Measurements from ENCODE around the gene C7orf25. TPM values are rescaled to one million over a fixed set of nuclear protein-coding genes. Genes with fewer than 3 reads are reported as not detected.

The C7orf25 gene
- total and polyA plus RNA-seq, 2 donors (not counting 1 experiment from before 2014, with no cell fraction given), result 8.5 to 8.8 TPM

DNA sequence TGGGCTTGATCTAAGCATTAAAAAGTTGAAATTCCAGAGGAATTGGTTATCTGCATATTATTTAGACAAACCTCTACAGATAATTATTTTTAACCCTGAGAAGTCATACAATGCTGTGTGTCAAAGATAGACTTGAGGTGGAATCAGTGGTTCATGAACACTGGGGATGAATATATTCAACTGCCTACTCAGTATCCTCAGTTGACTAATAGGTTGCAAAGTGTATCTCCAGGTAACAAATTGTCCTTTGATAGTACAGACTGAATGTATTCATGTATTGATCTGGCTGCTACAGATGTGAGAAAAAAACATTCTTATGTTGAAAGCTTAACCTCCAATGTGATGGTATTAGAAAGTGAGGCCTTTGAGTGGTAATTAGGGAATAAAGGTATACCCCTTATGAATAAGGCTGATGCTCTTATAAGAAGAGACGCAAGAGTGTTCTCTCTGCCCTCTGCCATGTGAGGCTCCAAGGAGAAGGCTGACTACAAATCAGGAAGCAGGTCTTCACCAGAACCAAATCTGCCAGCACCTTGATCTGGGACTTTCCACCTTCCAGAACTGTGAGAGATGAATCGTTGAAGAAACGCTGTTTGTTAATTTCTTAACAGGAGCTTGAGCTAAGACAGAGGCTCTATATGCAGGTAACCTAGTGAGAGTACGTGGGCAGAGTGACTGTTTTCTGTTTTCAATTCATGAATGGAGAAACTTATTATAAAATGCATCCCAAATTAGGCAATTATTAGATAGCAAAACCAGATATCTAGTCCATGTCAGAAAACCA, 27.8 kb upstream of the C7orf25 start:
- Histone ChIP-seq H3K9me3 (ENCODE audit: control insufficient read depth, insufficient read depth, low read depth, low read length) (no peaks in the 10 kb centered on the region), H4K20me1 (ENCODE audit: control insufficient read depth, extremely low read depth, insufficient read depth, low read length) (no peaks in the 10 kb centered on the region), H2AFZ (ENCODE audit: low read length) (no peak overlapping the region), H3K27ac (ENCODE audit: insufficient read depth, low read length) (no peak overlapping the region), H3K4me2 (ENCODE audit: extremely low read depth, insufficient read depth, low read length) (no peak overlapping the region), H3K27me3 (ENCODE audit: control insufficient read depth, insufficient read depth, low read length) (no peaks in the 10 kb centered on the region), H3K4me1 (ENCODE audit: control insufficient read depth, extremely low read depth, insufficient read depth, low read length) (no peaks in the 10 kb centered on the region), H3K36me3 (ENCODE audit: control insufficient read depth, insufficient read depth, low read length) (peaks cover 7% of the 10 kb centered on the region), H3K79me2 (ENCODE audit: control insufficient read depth, insufficient read depth, low read length) (peaks cover 1% of the 10 kb centered on the region), H3K4me3 (replicated peaks in 1 of 4; ENCODE audit: control extremely low read depth in 1 of 4, insufficient read depth in 1 of 4, low read depth in 3 of 4, low read length in 4 of 4) (no peak overlapping the region), H3K9ac (ENCODE audit: insufficient read depth, low read length) (no peak overlapping the region)
- TF ChIP-seq EZH2 (IDR thresholded peaks at IDR 0.05; ENCODE audit: low read length, missing control alignments), result no peak
- TF ChIP-seq, protein P1, sequence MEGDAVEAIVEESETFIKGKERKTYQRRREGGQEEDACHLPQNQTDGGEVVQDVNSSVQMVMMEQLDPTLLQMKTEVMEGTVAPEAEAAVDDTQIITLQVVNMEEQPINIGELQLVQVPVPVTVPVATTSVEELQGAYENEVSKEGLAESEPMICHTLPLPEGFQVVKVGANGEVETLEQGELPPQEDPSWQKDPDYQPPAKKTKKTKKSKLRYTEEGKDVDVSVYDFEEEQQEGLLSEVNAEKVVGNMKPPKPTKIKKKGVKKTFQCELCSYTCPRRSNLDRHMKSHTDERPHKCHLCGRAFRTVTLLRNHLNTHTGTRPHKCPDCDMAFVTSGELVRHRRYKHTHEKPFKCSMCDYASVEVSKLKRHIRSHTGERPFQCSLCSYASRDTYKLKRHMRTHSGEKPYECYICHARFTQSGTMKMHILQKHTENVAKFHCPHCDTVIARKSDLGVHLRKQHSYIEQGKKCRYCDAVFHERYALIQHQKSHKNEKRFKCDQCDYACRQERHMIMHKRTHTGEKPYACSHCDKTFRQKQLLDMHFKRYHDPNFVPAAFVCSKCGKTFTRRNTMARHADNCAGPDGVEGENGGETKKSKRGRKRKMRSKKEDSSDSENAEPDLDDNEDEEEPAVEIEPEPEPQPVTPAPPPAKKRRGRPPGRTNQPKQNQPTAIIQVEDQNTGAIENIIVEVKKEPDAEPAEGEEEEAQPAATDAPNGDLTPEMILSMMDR (conservative IDR thresholded peaks at IDR 0.05 in 1 of 2, IDR thresholded peaks at IDR 0.05 in 1 of 2; ENCODE audit: low read depth in 1 of 2, low read length in 2 of 2), result no peak
- DNase-seq (ENCODE audit: low read depth in 2 of 2), result no peak

DNA sequence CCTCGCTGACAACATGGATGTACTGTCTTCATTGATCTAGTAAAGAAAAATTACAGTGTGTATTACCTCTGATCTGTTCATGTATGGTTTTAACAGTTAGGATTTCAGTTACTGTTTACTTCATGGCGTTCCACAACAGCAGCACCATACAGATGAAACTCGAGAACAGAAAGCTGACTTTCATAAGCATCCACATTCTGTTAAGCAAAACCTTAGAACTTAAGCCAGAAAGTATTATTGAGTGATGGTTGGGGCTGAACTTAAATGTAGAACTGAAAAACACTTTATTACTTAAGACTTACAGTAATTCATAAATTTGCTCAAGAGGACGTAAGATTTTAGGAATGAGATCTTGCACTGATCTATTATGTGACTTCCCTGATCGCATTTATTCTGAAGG, 24.0 kb upstream of the C7orf25 start:
- Histone ChIP-seq H3K4me1 (ENCODE audit: control insufficient read depth, extremely low read depth, insufficient read depth, low read length) (no peaks in the 10 kb centered on the region), H3K27me3 (ENCODE audit: control insufficient read depth, insufficient read depth, low read length) (no peaks in the 10 kb centered on the region), H3K4me3 (replicated peaks in 1 of 4; ENCODE audit: control extremely low read depth in 1 of 4, insufficient read depth in 1 of 4, low read depth in 3 of 4, low read length in 4 of 4) (no peak overlapping the region), H3K9me3 (ENCODE audit: control insufficient read depth, insufficient read depth, low read depth, low read length) (no peaks in the 10 kb centered on the region), H3K27ac (ENCODE audit: insufficient read depth, low read length) (no peak overlapping the region), H3K79me2 (ENCODE audit: control insufficient read depth, insufficient read depth, low read length) (peaks cover 27% of the 10 kb centered on the region), H3K4me2 (ENCODE audit: extremely low read depth, insufficient read depth, low read length) (no peak overlapping the region), H3K9ac (ENCODE audit: insufficient read depth, low read length) (no peak overlapping the region), H4K20me1 (ENCODE audit: control insufficient read depth, extremely low read depth, insufficient read depth, low read length) (no peaks in the 10 kb centered on the region), H3K36me3 (ENCODE audit: control insufficient read depth, insufficient read depth, low read length) (peaks cover 7% of the 10 kb centered on the region), H2AFZ (ENCODE audit: low read length) (no peak overlapping the region)
- peak in 1 of 2 donors; percentile 12 for DNase-seq (ENCODE audit: low read depth in 2 of 2)
- TF ChIP-seq EZH2 (IDR thresholded peaks at IDR 0.05; ENCODE audit: low read length, missing control alignments), result no peak
- TF ChIP-seq, protein P1 (conservative IDR thresholded peaks at IDR 0.05 in 1 of 2, IDR thresholded peaks at IDR 0.05 in 1 of 2; ENCODE audit: low read depth in 1 of 2, low read length in 2 of 2), result no peak

DNA sequence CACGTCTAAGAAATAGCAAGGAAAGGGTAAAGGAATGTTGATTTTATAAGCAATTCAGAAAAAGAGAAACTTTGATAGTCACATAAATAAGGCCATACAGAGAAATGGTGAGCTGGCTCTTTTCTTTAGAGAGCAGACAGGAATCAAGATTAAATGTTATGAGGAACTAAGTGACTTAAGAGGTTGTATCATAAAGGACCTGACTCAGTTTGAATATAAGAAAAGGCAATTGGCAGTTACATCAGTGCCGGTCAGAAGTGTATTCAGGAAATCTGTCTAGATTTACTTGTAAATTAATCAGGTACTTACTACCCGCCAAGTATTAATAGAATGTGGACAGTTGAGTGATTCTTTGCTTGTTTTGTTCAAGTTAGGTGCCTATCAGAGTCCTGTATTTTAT, 22.4 kb upstream of the C7orf25 start:
- no peak overlapping the region for H3K4me2 ChIP-seq (ENCODE audit: extremely low read depth, insufficient read depth, low read length)
- no peak overlapping the region for H3K9ac ChIP-seq (ENCODE audit: insufficient read depth, low read length)
- TF ChIP-seq EZH2 (IDR thresholded peaks at IDR 0.05; ENCODE audit: low read length, missing control alignments), result no peak
- TF ChIP-seq, protein P1 (conservative IDR thresholded peaks at IDR 0.05 in 1 of 2, IDR thresholded peaks at IDR 0.05 in 1 of 2; ENCODE audit: low read depth in 1 of 2, low read length in 2 of 2), result no peak

More for the DNA sequence above, 22.4 kb upstream of the C7orf25 start:
- no peaks in the 10 kb centered on the region for H3K9me3 ChIP-seq (ENCODE audit: control insufficient read depth, insufficient read depth, low read depth, low read length)
- H3K27ac ChIP-seq (ENCODE audit: insufficient read depth, low read length), result no peak overlapping the region
- no peaks in the 10 kb centered on the region for H3K27me3 ChIP-seq (ENCODE audit: control insufficient read depth, insufficient read depth, low read length)
- no peaks in the 10 kb centered on the region for H4K20me1 ChIP-seq (ENCODE audit: control insufficient read depth, extremely low read depth, insufficient read depth, low read length)
- H3K36me3 ChIP-seq (ENCODE audit: control insufficient read depth, insufficient read depth, low read length), result peaks cover 7% of the 10 kb centered on the region
- peak overlapping the region in 1 of 4 experiments; percentile 15 for H3K4me3 ChIP-seq (replicated peaks in 1 of 4; ENCODE audit: control extremely low read depth in 1 of 4, insufficient read depth in 1 of 4, low read depth in 3 of 4, low read length in 4 of 4)
- H3K4me1 ChIP-seq (ENCODE audit: control insufficient read depth, extremely low read depth, insufficient read depth, low read length), result peaks cover 2% of the 10 kb centered on the region
- peaks cover 43% of the 10 kb centered on the region for H3K79me2 ChIP-seq (ENCODE audit: control insufficient read depth, insufficient read depth, low read length)
- no peak overlapping the region for H2AFZ ChIP-seq (ENCODE audit: low read length)
- no peak for DNase-seq (ENCODE audit: low read depth in 2 of 2)
